C4-2B (cell line): Measurements from ENCODE around the gene PHLDB2.

Experiments used
- H3K27ac ChIP-seq: fragments of 450-650 bp; 2 replicates; pipeline ENCODE4 v1.5.1; 2017
- CTCF ChIP-seq: fragments of 450-650 bp; conservative IDR thresholded peaks from 2 replicates; pipeline ENCODE4 v1.5.1; 2017; ENCODE audit warnings: mild to moderate bottlenecking
- ZFX ChIP-seq: fragments of 450-650 bp; IDR thresholded peaks from 2 replicates; pipeline ENCODE4 v1.6.1; 2017

PHLDB2 gene

GRCh38 chr3:112007633-112008032 is 148.6 kb downstream of the PHLDB2 start:
- TF ChIP-seq CTCF (no peak), ZFX (no peak)
- H3K27ac ChIP-seq, result no peak overlapping the region

- H3K27ac ChIP-seq, result no peak overlapping the region
- TF ChIP-seq CTCF (no peak), ZFX (no peak)
These were observed 150.6 kb downstream of the PHLDB2 start for GRCh38 chr3:112009670-112010069.

GRCh38 chr3:112010636-112011035 is 151.6 kb downstream of the PHLDB2 start:
- H3K27ac ChIP-seq, result no peak overlapping the region
- TF ChIP-seq ZFX, result no peak
- no peak for TF ChIP-seq CTCF

GRCh38 chr3:112011376-112011940 is 152.4 kb downstream of the PHLDB2 start:
- no peak overlapping the region for H3K27ac ChIP-seq
- TF ChIP-seq ZFX (no peak), CTCF (no peak)

GRCh38 chr3:112012205-112012992 is 153.3 kb downstream of the PHLDB2 start:
- TF ChIP-seq CTCF, result no peak
- no peak for TF ChIP-seq ZFX

GRCh38 chr3:112013058-112013783 is 154.2 kb downstream of the PHLDB2 start:
- H3K27ac ChIP-seq, result no peak overlapping the region
- TF ChIP-seq ZFX (no peak), CTCF (peak; percentile 76)

More at GRCh38 chr3:112012205-112012992, 153.3 kb downstream of the PHLDB2 start:
- H3K27ac ChIP-seq, result no peak overlapping the region

- H3K27ac ChIP-seq, result no peak overlapping the region
- no peak for TF ChIP-seq ZFX
- peak; percentile 52 for TF ChIP-seq CTCF
These were observed 154.7 kb downstream of the PHLDB2 start for GRCh38 chr3:112013784-112014143.
